H1 (cell line): ENCODE results near the gene ZNF506. TPM values are rescaled to one million over a fixed set of nuclear protein-coding genes. Genes with fewer than 3 reads are reported as not detected.

Experiments
- CTCF ChIA-PET: fragments of 300-600 bp; sonication (Branson Sonifier 250); formaldehyde crosslinking; loops from one replicate; lab custom pipeline; 2021; ENCODE audit not compliant: partially characterized antibody; lab: Charles Lee
- POLR2A ChIA-PET: fragments of 300-600 bp; sonication (Branson Sonifier 250); formaldehyde crosslinking; loops from one replicate; lab custom pipeline; 2021; ENCODE audit warnings: inconsistent platforms; ENCODE audit not compliant: partially characterized antibody; lab: Charles Lee
- DNase-seq, 2 experiments: peaks; one replicate each; pipeline versions ENCODE4 v3.0.0 to v3.0.0-alpha.2; 2010 to 2022; ENCODE audit warnings: low spot score in 2 of 2, low read depth in 1 of 2, mixed read lengths in 1 of 2
- FAIRE-seq: peaks from 2 replicates; lab custom pipeline; 2011; peaks lifted over from hg19 to GRCh38; lab: Jason Lieb, UNC
- H2AFZ ChIP-seq: 2 replicates; pipeline ENCODE4 v1.8.1; 2012; ENCODE audit warnings: low read length, inconsistent platforms
- H2AK5ac ChIP-seq: 2 replicates; pipeline ENCODE4 v1.6.1; 2013; ENCODE audit warnings: low read depth, low read length
- H2BK120ac ChIP-seq: replicated peaks from 2 replicates; pipeline ENCODE3; 2013; ENCODE audit warnings: low read depth, low read length, inconsistent platforms
- H2BK12ac ChIP-seq: 2 replicates; pipeline ENCODE4 v1.6.1; 2013; ENCODE audit warnings: low read depth, low read length
- H2BK15ac ChIP-seq: 2 replicates; pipeline ENCODE4 v1.6.1; 2013; ENCODE audit warnings: low read length
- H2BK20ac ChIP-seq: 2 replicates; pipeline ENCODE4 v1.6.1; 2013; ENCODE audit warnings: low read length
- H2BK5ac ChIP-seq: 2 replicates; pipeline ENCODE4 v1.6.1; 2013; ENCODE audit warnings: low read depth, low read length
- H3K14ac ChIP-seq: 2 replicates; pipeline ENCODE4 v1.6.1; 2013; ENCODE audit warnings: inconsistent platforms; ENCODE audit not compliant: insufficient read length
- H3K18ac ChIP-seq: 2 replicates; pipeline ENCODE4 v1.6.1; 2013; ENCODE audit warnings: low read length; ENCODE audit errors: extremely low read depth
- H3K23ac ChIP-seq: 2 replicates; pipeline ENCODE4 v1.6.1; 2013; ENCODE audit warnings: inconsistent platforms; ENCODE audit not compliant: insufficient read length
- H3K23me2 ChIP-seq: 2 replicates; pipeline ENCODE4 v1.6.1; 2013; ENCODE audit warnings: low read depth, low read length
- H3K27ac ChIP-seq: 2 replicates; pipeline ENCODE4 v1.6.1; 2011; ENCODE audit warnings: low read depth, low read length, inconsistent platforms
- H3K27me3 ChIP-seq, 4 experiments: replicated peaks in 1 of 4; 1 replicate in 1 of 4; 2 replicates in 3 of 4; pipeline versions ENCODE4 v1.6.1 to v1.8.1; 2011 to 2013; ENCODE audit warnings: low read length in 3 of 4, mild to moderate bottlenecking in 3 of 4, inconsistent platforms in 2 of 4, mixed read lengths in 2 of 4, moderate library complexity in 1 of 4; ENCODE audit not compliant: control insufficient read depth in 3 of 4, insufficient read depth in 3 of 4; ENCODE audit errors: extremely low read depth in 1 of 4
- H3K36me3 ChIP-seq, 4 experiments: 2 replicates each; pipeline versions ENCODE4 v1.6.1 to v1.8.1; 2011 to 2013; ENCODE audit warnings: mild to moderate bottlenecking in 4 of 4, low read length in 3 of 4, moderate library complexity in 2 of 4, control low read depth in 1 of 4, inconsistent platforms in 1 of 4; ENCODE audit not compliant: insufficient read depth in 4 of 4, control insufficient read depth in 2 of 4
- H3K4ac ChIP-seq: replicated peaks from 2 replicates; pipeline ENCODE3; 2013; ENCODE audit warnings: low read length, low read depth, mixed read lengths, inconsistent platforms; ENCODE audit not compliant: insufficient read length
- H3K4me1 ChIP-seq, 4 experiments: replicated peaks in 1 of 4; 1 replicate in 1 of 4; 2 replicates in 3 of 4; pipeline versions ENCODE4 v1.6.1 to v1.8.1; 2011 to 2013; ENCODE audit warnings: low read length in 3 of 4, inconsistent platforms in 2 of 4, mixed read lengths in 1 of 4; ENCODE audit not compliant: insufficient read depth in 4 of 4, control insufficient read depth in 3 of 4
- H3K4me2 ChIP-seq, 2 experiments: 2 replicates each; pipeline versions ENCODE4 v1.6.1 to v1.8.1; 2011 to 2013; ENCODE audit warnings: low read depth in 2 of 2, low read length in 2 of 2, control low read depth in 1 of 2, inconsistent platforms in 1 of 2, mild to moderate bottlenecking in 1 of 2; ENCODE audit not compliant: insufficient read depth in 1 of 2
- H3K4me3 ChIP-seq, 4 experiments: fragments of 200-600, 300-600 bp in 1 of 4; sonication (generic), shearing (Covaris generic), sonication (Bioruptor Twin) in 1 of 4; 2 replicates each; pipeline versions ENCODE4 v1.5.1 to v1.8.1; 2011 to 2016; ENCODE audit warnings: low read length in 4 of 4, low read depth in 3 of 4, control low read depth in 2 of 4, inconsistent platforms in 2 of 4, mild to moderate bottlenecking in 2 of 4, mixed read lengths in 1 of 4, moderate library complexity in 1 of 4; ENCODE audit not compliant: insufficient read depth in 2 of 4; ENCODE audit errors: extremely low read depth in 1 of 4
- H3K56ac ChIP-seq: replicated peaks from 2 replicates; pipeline ENCODE3; 2013; ENCODE audit warnings: low read depth, mild to moderate bottlenecking, mixed read lengths, low read length, inconsistent platforms; ENCODE audit not compliant: insufficient read length
- H3K79me1 ChIP-seq: 2 replicates; pipeline ENCODE4 v1.6.1; 2013; ENCODE audit warnings: low read depth, low read length, control low read depth
- H3K79me2 ChIP-seq, 2 experiments: 2 replicates each; pipeline versions ENCODE4 v1.6.1 to v1.8.1; 2012 to 2013; ENCODE audit warnings: low read length in 2 of 2, mild to moderate bottlenecking in 2 of 2, inconsistent platforms in 1 of 2; ENCODE audit not compliant: insufficient read depth in 2 of 2, control insufficient read depth in 1 of 2
- H3K9ac ChIP-seq, 4 experiments: replicated peaks in 1 of 4; 1 replicate in 1 of 4; 2 replicates in 3 of 4; pipeline versions ENCODE4 v1.6.1 to v1.8.1; 2011 to 2013; ENCODE audit warnings: low read depth in 3 of 4, low read length in 3 of 4, control low read depth in 2 of 4, mild to moderate bottlenecking in 2 of 4, moderate library complexity in 2 of 4, inconsistent platforms in 1 of 4; ENCODE audit errors: extremely low read depth in 1 of 4
- H3K9me3 ChIP-seq, 2 experiments: 2 replicates each; pipeline versions ENCODE4 v1.6.1 to v1.8.1; 2012 to 2013; ENCODE audit warnings: mild to moderate bottlenecking in 2 of 2, moderate library complexity in 2 of 2, control low read depth in 1 of 2, inconsistent platforms in 1 of 2, low read depth in 1 of 2, low read length in 1 of 2, mixed read lengths in 1 of 2; ENCODE audit not compliant: insufficient read depth in 2 of 2
- H4K20me1 ChIP-seq, 2 experiments: replicated peaks in 1 of 2; 2 replicates each; pipeline versions ENCODE3 to v1.8.1; 2011 to 2013; ENCODE audit warnings: inconsistent platforms in 2 of 2, low read length in 2 of 2, mild to moderate bottlenecking in 1 of 2; ENCODE audit not compliant: insufficient read depth in 2 of 2, control insufficient read depth in 1 of 2
- H4K5ac ChIP-seq: 2 replicates; pipeline ENCODE4 v1.6.1; 2013; ENCODE audit warnings: low read length, low read depth, mixed read lengths, inconsistent platforms; ENCODE audit not compliant: insufficient read length
- H4K8ac ChIP-seq: 2 replicates; pipeline ENCODE4 v1.8.0; 2013; ENCODE audit warnings: mild to moderate bottlenecking, moderate library complexity, low read length, inconsistent platforms; ENCODE audit not compliant: insufficient read depth; ENCODE audit errors: extremely low read depth
- H4K91ac ChIP-seq: replicated peaks from 2 replicates; pipeline ENCODE3; 2013; ENCODE audit warnings: low read length, mixed read lengths, inconsistent platforms; ENCODE audit not compliant: insufficient read length
- KDM5A ChIP-seq: fragments of 200-600 bp; IDR thresholded peaks from 2 replicates; pipeline ENCODE4 v1.7.1; 2012; ENCODE audit warnings: mild to moderate bottlenecking, low read length, inconsistent platforms, mixed read lengths
- NRF1 ChIP-seq: IDR thresholded peaks from 2 replicates; pipeline ENCODE4 v1.6.1; 2011; ENCODE audit warnings: mild to moderate bottlenecking, low read depth, low read length, improper control_type of control experiment
- SAP30 ChIP-seq: fragments of 300-600 bp; sonication (generic); IDR thresholded peaks from 2 replicates; pipeline ENCODE4 v1.7.1; 2012; ENCODE audit warnings: low read length, moderate library complexity, mild to moderate bottlenecking, inconsistent platforms; ENCODE audit not compliant: insufficient read depth, insufficient replicate concordance
- TAF7 ChIP-seq: optimal IDR thresholded peaks from 2 replicates; pipeline ENCODE3; 2011; ENCODE audit warnings: low read depth, mild to moderate bottlenecking, inconsistent platforms, low read length, moderate library complexity, borderline replicate concordance
- WGBS, 2 experiments: shearing (Covaris generic) in 1 of 2; methylation state at CpG; one replicate each; pipeline versions ENCODE4 v1.1.6 to v1.1.7; 2013 to 2015; ENCODE audit warnings: low lambda C conversion rate in 2 of 2, mixed read lengths in 2 of 2, inconsistent platforms in 1 of 2, low coverage in 1 of 2, missing lambda C conversion rate in 1 of 2; ENCODE audit not compliant: insufficient replicate concordance in 2 of 2, insufficient coverage in 1 of 2, insufficient read length in 1 of 2; ENCODE audit errors: extremely low coverage in 1 of 2, missing lambda C conversion rate in 1 of 2; 5-methylcytosine and 5-hydroxymethylcytosine counted together
- polyA plus RNA-seq, 7 experiments: library from polyadenylated mRNA; depleted of rRNA in 3 of 7; stranded (reverse) in 5 of 7; unstranded in 2 of 7; fragments of >200 nt in 5 of 7; fragments of 200-250 nt in 2 of 7; gene quantifications; 1 replicate in 5 of 7; 2 replicates in 1 of 7; 4 replicates in 1 of 7; pipeline versions ENCODE4 v1.2.1 to v1.2.3, GENCODE V29; 2011 to 2013; ENCODE audit warnings: missing spikeins in 2 of 7, mixed read lengths in 2 of 7
- total RNA-seq: library from RNA; stranded (reverse); fragmentation: NEBNext Ultra II Directional; extraction: Animal tissue kit (Norgen Biotek cat#: 25700); gene quantifications from 2 replicates; pipeline ENCODE4 v1.2.1, GENCODE V29; 2021
- TF ChIP-seq, protein P1 (sequence below), 3 experiments: IDR thresholded peaks; 1 replicate in 2 of 3; 2 replicates in 1 of 3; pipeline versions ENCODE4 v1.5.1 to v1.6.1; 2011; ENCODE audit warnings: low read length in 3 of 3, mild to moderate bottlenecking in 3 of 3, inconsistent platforms in 2 of 3, low read depth in 1 of 3, moderate library complexity in 1 of 3; ENCODE audit not compliant: insufficient read depth in 1 of 3; ENCODE audit errors: control extremely low read depth in 1 of 3
- TF ChIP-seq, protein P2 (sequence below): IDR thresholded peaks from 2 replicates; pipeline ENCODE4 v1.6.1; 2011; ENCODE audit warnings: low read depth, mild to moderate bottlenecking, low read length; ENCODE audit not compliant: insufficient read depth

The ZNF506 gene
- total and polyA plus RNA-seq, 2 of the 8 experiments (the other 6 are each of a cell fraction or from before 2014, with no cell fraction given), result 4.5 to 8.3 TPM

DNA sequence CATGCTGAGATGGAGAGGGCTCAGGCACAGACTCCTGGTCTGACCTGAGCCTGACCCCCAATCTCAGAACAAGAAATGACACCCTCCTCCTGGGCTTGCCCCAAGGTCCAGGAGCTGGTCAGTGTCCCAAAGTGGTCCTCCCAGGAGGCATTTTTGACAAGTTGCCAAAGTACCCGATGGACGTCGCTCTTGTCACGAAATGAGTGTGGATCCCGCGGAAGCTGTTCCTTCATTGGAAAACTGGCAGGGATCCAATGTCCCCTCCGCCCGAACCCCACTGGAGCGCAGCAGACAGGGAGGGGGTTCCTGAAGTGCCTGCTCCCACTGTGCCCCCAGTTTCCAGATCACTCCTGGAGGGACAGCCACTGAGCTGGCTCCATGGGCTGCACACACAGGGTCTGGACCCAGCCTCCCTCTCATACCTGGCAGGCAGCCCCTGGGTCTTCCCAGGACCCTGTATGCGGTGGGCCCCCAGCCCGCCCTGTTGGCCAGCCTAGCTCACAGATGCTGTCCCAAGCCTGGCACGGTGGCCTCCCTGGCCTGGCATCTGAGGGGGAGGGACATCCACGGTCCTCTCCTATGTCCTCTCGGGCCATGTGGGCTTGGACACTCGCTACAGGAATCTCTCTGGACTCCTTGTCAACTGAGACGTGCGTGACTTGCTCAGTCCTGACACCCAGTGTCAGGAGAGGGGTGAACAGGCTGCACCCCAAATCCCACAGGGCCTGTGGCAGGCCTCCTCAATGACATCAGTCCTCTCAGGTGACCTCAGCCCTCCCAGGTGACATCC is 75.9 kb downstream of the ZNF506 start:
- Histone ChIP-seq H2BK12ac (no peak overlapping the region), H3K4me3 (no peak overlapping the region), H3K4me1 (no peaks in the 10 kb centered on the region), H3K9me3 (peaks cover 3 to 6% of the 10 kb centered on the region in 2 experiments; a peak in 1 of 4 replicates), H4K5ac (no peak overlapping the region), H4K20me1 (no peaks in the 10 kb centered on the region), H4K91ac (no peak overlapping the region), H2BK120ac (no peak overlapping the region), H3K9ac (no peak overlapping the region), H2BK5ac (no peak overlapping the region), H3K79me1 (no peaks in the 10 kb centered on the region), H3K56ac (no peak overlapping the region), H3K79me2 (no peaks in the 10 kb centered on the region), H2AFZ (no peak overlapping the region), H3K27me3 (0 out of 7 replicates have a peak, but pooled peaks cover 0 to 2% (median 0%) of the 10 kb centered on the region in 4 experiments), H3K36me3 (no peaks in the 10 kb centered on the region), H4K8ac (peak overlapping the region; percentile 46), H3K4ac (no peak overlapping the region), H2BK20ac (no peak overlapping the region), H3K23me2 (no peaks in the 10 kb centered on the region), H3K14ac (no peak overlapping the region), H3K18ac (no peak overlapping the region), H3K23ac (no peak overlapping the region), H3K4me2 (no peak overlapping the region), H2AK5ac (no peak overlapping the region), H2BK15ac (no peak overlapping the region), H3K27ac (no peak overlapping the region)
- DNase-seq (no peak), FAIRE-seq (no peak)
- TF ChIP-seq, protein P1, sequence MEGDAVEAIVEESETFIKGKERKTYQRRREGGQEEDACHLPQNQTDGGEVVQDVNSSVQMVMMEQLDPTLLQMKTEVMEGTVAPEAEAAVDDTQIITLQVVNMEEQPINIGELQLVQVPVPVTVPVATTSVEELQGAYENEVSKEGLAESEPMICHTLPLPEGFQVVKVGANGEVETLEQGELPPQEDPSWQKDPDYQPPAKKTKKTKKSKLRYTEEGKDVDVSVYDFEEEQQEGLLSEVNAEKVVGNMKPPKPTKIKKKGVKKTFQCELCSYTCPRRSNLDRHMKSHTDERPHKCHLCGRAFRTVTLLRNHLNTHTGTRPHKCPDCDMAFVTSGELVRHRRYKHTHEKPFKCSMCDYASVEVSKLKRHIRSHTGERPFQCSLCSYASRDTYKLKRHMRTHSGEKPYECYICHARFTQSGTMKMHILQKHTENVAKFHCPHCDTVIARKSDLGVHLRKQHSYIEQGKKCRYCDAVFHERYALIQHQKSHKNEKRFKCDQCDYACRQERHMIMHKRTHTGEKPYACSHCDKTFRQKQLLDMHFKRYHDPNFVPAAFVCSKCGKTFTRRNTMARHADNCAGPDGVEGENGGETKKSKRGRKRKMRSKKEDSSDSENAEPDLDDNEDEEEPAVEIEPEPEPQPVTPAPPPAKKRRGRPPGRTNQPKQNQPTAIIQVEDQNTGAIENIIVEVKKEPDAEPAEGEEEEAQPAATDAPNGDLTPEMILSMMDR (IDR thresholded peaks at IDR 0.05; ENCODE audit: control extremely low read depth in 1 of 3, insufficient read depth in 1 of 3, low read depth in 1 of 3, low read length in 3 of 3), result peak in 1 of 3 experiments; percentile 9; a peak in 1 of 4 replicates
- TF ChIP-seq SAP30, result no peak
- TF ChIP-seq, protein P2, sequence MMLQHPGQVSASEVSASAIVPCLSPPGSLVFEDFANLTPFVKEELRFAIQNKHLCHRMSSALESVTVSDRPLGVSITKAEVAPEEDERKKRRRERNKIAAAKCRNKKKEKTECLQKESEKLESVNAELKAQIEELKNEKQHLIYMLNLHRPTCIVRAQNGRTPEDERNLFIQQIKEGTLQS, result no peak
- no peak for TF ChIP-seq TAF7
- no peak for TF ChIP-seq NRF1
- no peak for TF ChIP-seq KDM5A
- CTCF ChIA-PET, result interaction anchor here (0.9 to 1.2 kb wide), 5 partner anchors 10 to 102 kb away, joined by 3 read pairs; partner anchors contain the start of genes GMIP and ZNF506
- WGBS, 2 experiments, result 86% methylated on average over 17 of the region's 17 CpGs; no CpG with 5 or more reads in 1 of the 2 experiments
- POLR2A ChIA-PET, result interaction anchor here (0.6 to 1.2 kb wide), 4 partner anchors 16 to 107 kb away, joined by 3 to 5 read pairs (median 3); no protein-coding TSS in a partner anchor
